Muscle of back (tissue), 13 donors: Measurements from ENCODE around the gene SLC39A9. TPM values are rescaled to one million over a fixed set of nuclear protein-coding genes. Genes with fewer than 3 reads are reported as not detected.

ENCODE experiments used
- DNase-seq, 3 donors: peaks; one replicate each; pipeline versions ENCODE4 v3.0.0 to v3.0.0-alpha.2; 2013
- long read RNA-seq, 9 donors: transcript quantifications; one replicate each; lab custom pipeline, GENCODE V29; 2026
- polyA plus RNA-seq, 10 donors: library from polyadenylated mRNA; unstranded; fragments of 120-200 nt; gene quantifications; one replicate each; pipeline ENCODE4 v1.2.1, GENCODE V29; 2013; ENCODE audit not compliant: insufficient read length in 10 of 10

Gene SLC39A9
- 10 to 100 TPM; 26.9 to 39.2 (median 31.8) TPM for polyA plus RNA-seq
- long read RNA-seq, donor 1, partial matches to known transcripts, result 0 of 1 reads
- long read RNA-seq, donor 1, other reads (novel, unspliced or antisense), result 0 of 1 reads
- long read RNA-seq, donor 2, partial matches to known transcripts, result 0 of 6 reads
- long read RNA-seq, donor 2, other reads (novel, unspliced or antisense), result 0 of 6 reads
- long read RNA-seq, donor 3, result 0 reads
- long read RNA-seq, donor 4, full-length matches to known transcripts, result 4 of 4 reads
- long read RNA-seq, donor 4, partial matches to known transcripts, result 0 of 4 reads
- long read RNA-seq, donor 4, other reads (novel, unspliced or antisense), result 0 of 4 reads
- long read RNA-seq, donor 5, partial matches to known transcripts, result 0 of 4 reads
- long read RNA-seq, donor 5, other reads (novel, unspliced or antisense), result 0 of 4 reads
- long read RNA-seq, donor 6, partial matches to known transcripts, result 16 of 20 reads
- long read RNA-seq, donor 6, other reads (novel, unspliced or antisense), result 0 of 20 reads
- long read RNA-seq, donor 7, full-length matches to known transcripts, result 7 of 7 reads
- long read RNA-seq, donor 7, partial matches to known transcripts, result 0 of 7 reads
- long read RNA-seq, donor 7, other reads (novel, unspliced or antisense), result 0 of 7 reads
- long read RNA-seq, donor 8, partial matches to known transcripts, result 7 of 12 reads
- long read RNA-seq, donor 8, other reads (novel, unspliced or antisense), result 0 of 12 reads
- long read RNA-seq, donor 9, partial matches to known transcripts, result 0 of 2 reads
- long read RNA-seq, donor 9, other reads (novel, unspliced or antisense), result 0 of 2 reads

GRCh38 chr14:69398053-69398817 is at the start of gene SLC39A9, which contains the start of gene ERH:
Gene SLC39A9 (plus strand): TSS chr14:69398692. CDS start chr14:69399370, 678 bp downstream.
Gene ERH (minus strand): TSS chr14:69398299. CDS start chr14:69398233, 66 bp downstream.
- DNase-seq, result peak; percentile 97 to 99 (median 98)

GRCh38 chr14:69349091-69349777 is 49.3 kb upstream of the SLC39A9 start:
- DNase-seq, result no peak

- DNase-seq, result no peak
These were observed 47.6 kb upstream of the SLC39A9 start for GRCh38 chr14:69350892-69351291.

- DNase-seq, result no peak
These were observed 47.1 kb upstream of the SLC39A9 start for GRCh38 chr14:69351385-69351784.

GRCh38 chr14:69351911-69352310 is 46.6 kb upstream of the SLC39A9 start:
- DNase-seq, result no peak

- DNase-seq, result no peak
These were observed 45.3 kb upstream of the SLC39A9 start for GRCh38 chr14:69353168-69353567.

GRCh38 chr14:69354383-69355153 is 43.9 kb upstream of the SLC39A9 start:
- no peak for DNase-seq

GRCh38 chr14:69355154-69355597 is 43.3 kb upstream of the SLC39A9 start:
- DNase-seq, result peak in 1 of 3 donors; percentile 22

GRCh38 chr14:69355607-69356281 is 42.7 kb upstream of the SLC39A9 start:
- DNase-seq, result peak in 2 of 3 donors; percentile 16 to 61

GRCh38 chr14:69356903-69357543 is 41.5 kb upstream of the SLC39A9 start:
- no peak for DNase-seq

- DNase-seq, result no peak
These were observed 40.8 kb upstream of the SLC39A9 start for GRCh38 chr14:69357544-69358200.

GRCh38 chr14:69358233-69358963 is 40.1 kb upstream of the SLC39A9 start:
- no peak for DNase-seq

- DNase-seq, result no peak
These were observed 39.5 kb upstream of the SLC39A9 start for GRCh38 chr14:69358966-69359365.

GRCh38 chr14:69360438-69361108 is 37.9 kb upstream of the SLC39A9 start:
- DNase-seq, result no peak

GRCh38 chr14:69363055-69363454 is 35.4 kb upstream of the SLC39A9 start:
- peak in 2 of 3 donors; percentile 16 to 36 for DNase-seq

- DNase-seq, result no peak
These were observed 34.5 kb upstream of the SLC39A9 start for GRCh38 chr14:69363964-69364363.

- no peak for DNase-seq
These were observed 34.1 kb upstream of the SLC39A9 start for GRCh38 chr14:69364378-69364777.
